Colon (tissue), 2 donors: ENCODE results near the gene ZSCAN21.

Experiments
- FAIRE-seq: peaks from 2 replicates; lab custom pipeline; 2012; peaks lifted over from hg19 to GRCh38; lab: Jason Lieb, UNC
- donor health status: control.
- donor health status: control.

ZSCAN21 gene

GRCh38 chr7:100101016-100101862 lies 51.7 kb downstream of the ZSCAN21 start, which contains the start of the genes AP4M1 and MCM7:
TSS of gene AP4M1 (plus strand) at chr7:100101643. CDS start at chr7:100101715, 72 bp downstream.
TSS of gene MCM7 (minus strand) at chr7:100101397. CDS start at chr7:100101294, 103 bp downstream.
- FAIRE-seq = no peak

GRCh38 chr7:100102950-100103840 lies 53.6 kb downstream of the ZSCAN21 start:
- no peak for FAIRE-seq

- FAIRE-seq = no peak
Observed at GRCh38 chr7:100105534-100105933, 56.0 kb downstream of the ZSCAN21 start.

GRCh38 chr7:100106633-100107032 lies 57.1 kb downstream of the ZSCAN21 start:
- no peak for FAIRE-seq

DNA sequence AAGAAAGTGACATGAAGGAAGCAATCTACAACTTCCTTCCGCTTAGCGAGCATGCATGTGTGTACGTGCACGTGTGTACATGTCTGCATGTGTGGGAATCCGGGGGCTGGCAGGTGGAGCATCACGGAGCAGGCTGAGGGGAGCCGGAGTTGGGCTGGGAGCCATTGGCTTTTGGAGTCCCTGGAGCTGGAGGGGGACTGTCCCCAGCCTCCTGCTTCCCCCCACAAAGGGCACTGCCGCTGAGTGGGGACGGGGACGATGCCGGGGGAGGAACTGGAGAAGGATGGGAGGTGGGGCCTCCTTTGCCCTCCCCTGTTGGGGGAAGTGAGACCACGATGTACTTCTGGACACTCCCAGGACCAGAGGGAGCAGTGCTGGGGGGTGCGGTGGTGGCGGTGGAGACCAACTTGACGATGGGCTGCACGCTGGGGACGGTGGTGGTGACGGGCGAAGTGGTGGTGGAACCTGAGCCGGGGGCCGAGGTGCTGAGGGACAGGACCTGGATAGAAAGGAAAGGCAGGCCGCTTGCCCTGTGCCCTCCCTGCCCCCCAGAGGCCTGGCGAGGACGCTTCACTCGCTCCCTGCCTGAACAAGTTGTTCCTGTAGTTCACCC lies 57.7 kb downstream of the ZSCAN21 start:
- FAIRE-seq = no peak

DNA sequence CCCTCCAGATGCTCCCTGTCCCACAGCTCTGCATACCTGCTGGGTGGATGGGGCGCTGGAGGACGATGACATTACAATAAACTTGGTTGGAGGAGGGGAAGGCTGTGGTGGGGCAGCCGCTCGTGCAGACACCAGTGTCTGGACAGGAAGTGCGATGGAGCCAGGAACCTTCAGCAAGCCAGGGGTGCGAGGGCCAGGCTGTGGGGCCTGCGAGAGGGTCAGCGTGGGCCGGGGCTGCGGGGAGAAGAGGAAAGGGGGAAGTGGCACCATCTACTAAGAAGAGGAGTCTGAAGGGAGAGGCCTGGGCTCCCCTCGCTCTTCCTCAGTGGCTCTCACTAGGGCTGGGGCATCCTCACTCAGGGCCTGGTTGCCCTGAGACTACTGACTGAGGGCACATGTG lies 58.3 kb downstream of the ZSCAN21 start:
- no peak for FAIRE-seq

- no peak for FAIRE-seq
Observed at GRCh38 chr7:100109521-100110163, 60.1 kb downstream of the ZSCAN21 start.

GRCh38 chr7:100111156-100111555 lies 61.6 kb downstream of the ZSCAN21 start:
- FAIRE-seq = no peak

DNA sequence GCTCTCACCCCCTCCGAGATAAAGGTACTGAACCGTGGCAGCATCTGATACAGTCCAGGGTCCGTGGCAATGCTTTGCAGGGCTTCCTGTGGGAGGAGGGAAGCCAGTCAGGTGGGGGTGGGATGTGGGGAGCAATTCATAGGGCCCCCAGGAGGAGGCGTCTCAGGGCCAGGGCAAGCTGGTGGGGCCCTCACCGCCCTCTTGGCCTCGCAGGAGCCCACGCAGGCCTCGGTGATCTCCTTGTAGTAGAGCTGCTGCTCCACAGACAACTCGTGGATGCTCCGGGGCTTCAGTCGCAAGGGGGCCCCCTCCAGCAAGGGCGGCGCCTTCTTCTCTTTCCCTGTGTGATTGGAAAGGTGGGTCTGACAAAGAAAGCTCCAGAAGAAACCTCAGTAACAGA lies 62.3 kb downstream of the ZSCAN21 start:
- no peak for FAIRE-seq
